Measurements from ENCODE around the gene DCBLD1.

GRCh38 chr6:117574198-117574597 lies 91.7 kb downstream of the DCBLD1 start:
- TF ChIP-seq CTCF (IDR thresholded peaks at IDR 0.05) (no peak), POLR2A (IDR thresholded peaks at IDR 0.05) (no peak)

Data from Peyer's patch (tissue), 4 donors.